NB4 (cell line): ENCODE measurements around the gene ZSWIM1.

Source experiments
- CTCF ChIP-seq: IDR thresholded peaks from one replicate; pipeline ENCODE4 v1.5.1; 2012; ENCODE audit warnings: low read depth, low read length
- MAX ChIP-seq: IDR thresholded peaks from 2 replicates; pipeline ENCODE4 v1.6.1; 2011; ENCODE audit warnings: low read depth, low read length
- POLR2A ChIP-seq: IDR thresholded peaks from 2 replicates; pipeline ENCODE4 v1.6.1; 2011; ENCODE audit warnings: mild to moderate bottlenecking; ENCODE audit not compliant: insufficient read length; ENCODE audit errors: extremely low read depth

- TF ChIP-seq POLR2A, result no peak
- TF ChIP-seq CTCF, result no peak
- no peak for TF ChIP-seq MAX
Measured at GRCh38 chr20:45886590-45887345, 5.7 kb downstream of the ZSWIM1 start.
